Stomach (tissue), 4 donors: ENCODE measurements around the gene FKBP10.

Experiments
- POLR2A ChIP-seq, 4 donors: fragments of 450-650 bp; IDR thresholded peaks; one replicate each; pipeline ENCODE4 v1.6.1; 2016; ENCODE audit warnings: antibody characterized with exemption in 4 of 4, control low read depth in 2 of 4, mild to moderate bottlenecking in 1 of 4, moderate library complexity in 1 of 4
- POLR2AphosphoS5 ChIP-seq, 3 donors: sonication (generic); formaldehyde crosslinking; IDR thresholded peaks; one replicate each; pipeline ENCODE4 v1.6.1; 2016; ENCODE audit warnings: antibody characterized with exemption in 3 of 3
- TF ChIP-seq, protein P1 (sequence below), 7 experiments: fragments of 450-650 bp in 4 of 7; fragments of 200-600 bp in 3 of 7; sonication (generic) in 3 of 7; IDR thresholded peaks; one replicate each; pipeline ENCODE4 v1.5.1; 2016 to 2019; ENCODE audit warnings: antibody characterized with exemption in 7 of 7, control low read depth in 2 of 7, mild to moderate bottlenecking in 1 of 7

DNA sequence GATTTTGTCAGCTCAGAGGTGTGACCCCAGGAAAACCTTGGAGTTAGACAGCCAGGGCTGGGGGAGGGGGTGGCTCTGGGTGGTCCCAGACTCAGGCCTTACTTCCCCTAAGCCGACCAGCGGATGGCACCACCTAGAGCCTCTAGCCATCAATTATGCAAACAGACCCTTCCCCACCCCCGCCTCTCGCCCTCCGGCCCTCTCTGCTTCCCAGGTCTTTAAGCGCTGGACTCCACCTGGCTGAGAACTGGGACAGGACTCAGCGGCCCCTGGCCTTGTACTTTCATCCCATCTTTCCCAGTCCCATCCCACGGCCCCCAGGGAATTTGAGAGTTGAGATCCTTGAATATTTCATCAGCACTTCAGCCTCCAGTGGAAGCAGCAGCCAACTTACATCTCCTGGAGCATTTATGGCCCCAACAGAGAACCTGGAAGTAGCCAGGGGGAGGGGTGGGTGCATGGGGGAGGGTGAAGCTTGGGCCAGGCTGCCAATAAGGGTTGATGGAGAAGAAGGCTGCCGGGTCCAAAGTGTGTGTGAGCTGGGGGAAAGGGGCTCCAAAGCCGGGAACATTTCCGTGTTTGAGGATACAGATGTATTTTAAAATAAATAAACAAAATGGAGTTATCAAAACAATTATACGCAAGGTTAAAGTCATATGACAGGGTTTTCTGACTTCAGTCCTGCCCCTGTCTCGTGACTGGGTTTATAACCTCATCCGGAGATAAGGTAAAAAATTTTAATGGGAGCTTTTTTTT, 18.8 kb upstream of the FKBP10 start:
- TF ChIP-seq, protein P1, sequence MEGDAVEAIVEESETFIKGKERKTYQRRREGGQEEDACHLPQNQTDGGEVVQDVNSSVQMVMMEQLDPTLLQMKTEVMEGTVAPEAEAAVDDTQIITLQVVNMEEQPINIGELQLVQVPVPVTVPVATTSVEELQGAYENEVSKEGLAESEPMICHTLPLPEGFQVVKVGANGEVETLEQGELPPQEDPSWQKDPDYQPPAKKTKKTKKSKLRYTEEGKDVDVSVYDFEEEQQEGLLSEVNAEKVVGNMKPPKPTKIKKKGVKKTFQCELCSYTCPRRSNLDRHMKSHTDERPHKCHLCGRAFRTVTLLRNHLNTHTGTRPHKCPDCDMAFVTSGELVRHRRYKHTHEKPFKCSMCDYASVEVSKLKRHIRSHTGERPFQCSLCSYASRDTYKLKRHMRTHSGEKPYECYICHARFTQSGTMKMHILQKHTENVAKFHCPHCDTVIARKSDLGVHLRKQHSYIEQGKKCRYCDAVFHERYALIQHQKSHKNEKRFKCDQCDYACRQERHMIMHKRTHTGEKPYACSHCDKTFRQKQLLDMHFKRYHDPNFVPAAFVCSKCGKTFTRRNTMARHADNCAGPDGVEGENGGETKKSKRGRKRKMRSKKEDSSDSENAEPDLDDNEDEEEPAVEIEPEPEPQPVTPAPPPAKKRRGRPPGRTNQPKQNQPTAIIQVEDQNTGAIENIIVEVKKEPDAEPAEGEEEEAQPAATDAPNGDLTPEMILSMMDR (IDR thresholded peaks at IDR 0.05): no peak
- TF ChIP-seq POLR2A (IDR thresholded peaks at IDR 0.05) (no peak), POLR2AphosphoS5 (IDR thresholded peaks at IDR 0.05) (no peak)
